ENCODE measurements around the gene HCK.

- no peak for TF ChIP-seq ESRRA (IDR thresholded peaks at IDR 0.05; ENCODE audit: borderline replicate concordance, low read length)
- TF ChIP-seq POLR2A (IDR thresholded peaks at IDR 0.05; ENCODE audit: low read length), result no peak
- TF ChIP-seq MYC (IDR thresholded peaks at IDR 0.05; ENCODE audit: borderline replicate concordance, low read length), result no peak
- TF ChIP-seq, protein P1, sequence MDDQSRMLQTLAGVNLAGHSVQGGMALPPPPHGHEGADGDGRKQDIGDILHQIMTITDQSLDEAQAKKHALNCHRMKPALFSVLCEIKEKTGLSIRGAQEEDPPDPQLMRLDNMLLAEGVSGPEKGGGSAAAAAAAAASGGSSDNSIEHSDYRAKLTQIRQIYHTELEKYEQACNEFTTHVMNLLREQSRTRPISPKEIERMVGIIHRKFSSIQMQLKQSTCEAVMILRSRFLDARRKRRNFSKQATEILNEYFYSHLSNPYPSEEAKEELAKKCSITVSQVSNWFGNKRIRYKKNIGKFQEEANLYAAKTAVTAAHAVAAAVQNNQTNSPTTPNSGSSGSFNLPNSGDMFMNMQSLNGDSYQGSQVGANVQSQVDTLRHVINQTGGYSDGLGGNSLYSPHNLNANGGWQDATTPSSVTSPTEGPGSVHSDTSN (IDR thresholded peaks at IDR 0.05), result no peak
- no peak for TF ChIP-seq RCOR1 (IDR thresholded peaks at IDR 0.05; ENCODE audit: low read depth, low read length)
- no peak for TF ChIP-seq HOXA7 (CRISPR knock-in tag; IDR thresholded peaks at IDR 0.05)
- no peak for TF ChIP-seq CTCF (IDR thresholded peaks at IDR 0.05)
- 0 out of 4 replicates have a peak, but pooled peaks of 1 of the 2 experiments have one; percentile 12 for TF ChIP-seq CEBPB (IDR thresholded peaks at IDR 0.05)
- TF ChIP-seq REST (IDR thresholded peaks at IDR 0.05), result no peak
- no peak for TF ChIP-seq RNF2 (IDR thresholded peaks at IDR 0.05; ENCODE audit: borderline replicate concordance, low read depth)
Measured at GRCh38 chr20:32036716-32037485, 15.1 kb upstream of the HCK start.
